IPS DF 19.7 (cell line): ENCODE data around the gene METTL26.

ENCODE experiments used
- DNase-seq: peaks from one replicate; pipeline ENCODE4 v3.0.0-alpha.2; 2013; ENCODE audit warnings: low read depth, low spot score

METTL26 gene

GRCh38 chr16:638034-638543 lies 2.0 kb upstream of the METTL26 start:
- DNase-seq, result no peak

- no peak for DNase-seq
Measured at GRCh38 chr16:637081-638018, 1.2 kb upstream of the METTL26 start.

- DNase-seq, result no peak
Measured at GRCh38 chr16:635573-636205, 416 bp downstream of the METTL26 start.

GRCh38 chr16:634996-635395 lies 1.1 kb downstream of the METTL26 start:
- no peak for DNase-seq

GRCh38 chr16:634051-634670 lies 1.9 kb downstream of the METTL26 start:
- no peak for DNase-seq

GRCh38 chr16:633336-634050 lies 2.6 kb downstream of the METTL26 start:
- DNase-seq, result no peak

GRCh38 chr16:632486-633335 lies 3.4 kb downstream of the METTL26 start:
- no peak for DNase-seq

GRCh38 chr16:631808-632358 lies 4.2 kb downstream of the METTL26 start:
- DNase-seq, result no peak

GRCh38 chr16:630815-631405 lies 5.2 kb downstream of the METTL26 start, which contains the start of gene WFIKKN1:
TSS of gene WFIKKN1 (plus strand) at chr16:630985. CDS start at chr16:631254, 269 bp downstream.
- no peak for DNase-seq

- no peak for DNase-seq
Measured at GRCh38 chr16:630249-630814, 5.8 kb downstream of the METTL26 start.

- no peak for DNase-seq
Measured at GRCh38 chr16:629833-630248, 6.3 kb downstream of the METTL26 start.

GRCh38 chr16:629185-629832 lies 6.8 kb downstream of the METTL26 start:
- no peak for DNase-seq

- DNase-seq, result no peak
Measured at GRCh38 chr16:628321-629061, 7.6 kb downstream of the METTL26 start.

GRCh38 chr16:627454-628239 lies 8.5 kb downstream of the METTL26 start:
- DNase-seq, result no peak

- DNase-seq, result no peak
Measured at GRCh38 chr16:626787-627453, 9.2 kb downstream of the METTL26 start.

- DNase-seq, result no peak
Measured at GRCh38 chr16:625977-626765, 9.9 kb downstream of the METTL26 start.
